C4-2B (cell line): ENCODE measurements around the gene STAT4.

Source experiments
- H3K27ac ChIP-seq: fragments of 450-650 bp; 2 replicates; pipeline ENCODE4 v1.5.1; 2017
- CTCF ChIP-seq: fragments of 450-650 bp; conservative IDR thresholded peaks from 2 replicates; pipeline ENCODE4 v1.5.1; 2017; ENCODE audit warnings: mild to moderate bottlenecking
- ZFX ChIP-seq: fragments of 450-650 bp; IDR thresholded peaks from 2 replicates; pipeline ENCODE4 v1.6.1; 2017

The STAT4 gene

GRCh38 chr2:191025135-191025534, 125.7 kb downstream of the STAT4 start:
- no peak overlapping the region for H3K27ac ChIP-seq
- TF ChIP-seq CTCF, result no peak

GRCh38 chr2:191023235-191023679, 127.5 kb downstream of the STAT4 start:
- no peak for TF ChIP-seq CTCF
- no peak for TF ChIP-seq ZFX
- H3K27ac ChIP-seq, result no peak overlapping the region

- peak overlapping the region; percentile 98 for H3K27ac ChIP-seq
- TF ChIP-seq CTCF, result no peak
- TF ChIP-seq ZFX, result no peak
Measured at GRCh38 chr2:191020742-191021381, 129.9 kb downstream of the STAT4 start.

GRCh38 chr2:191020221-191020741, 130.5 kb downstream of the STAT4 start:
- H3K27ac ChIP-seq, result peak overlapping the region; percentile 98
- TF ChIP-seq ZFX (no peak), CTCF (no peak)

- no peak for TF ChIP-seq ZFX
- TF ChIP-seq CTCF, result no peak
- no peak overlapping the region for H3K27ac ChIP-seq
Measured at GRCh38 chr2:191019376-191019775, 131.4 kb downstream of the STAT4 start.

GRCh38 chr2:191018643-191019119, 132.1 kb downstream of the STAT4 start:
- TF ChIP-seq CTCF (no peak), ZFX (no peak)
- no peak overlapping the region for H3K27ac ChIP-seq

GRCh38 chr2:191018048-191018447, 132.7 kb downstream of the STAT4 start:
- no peak for TF ChIP-seq ZFX
- no peak for TF ChIP-seq CTCF
- no peak overlapping the region for H3K27ac ChIP-seq
